A549 (cell line): ENCODE data around the gene KSR2. TPM values are rescaled to one million over a fixed set of nuclear protein-coding genes. Genes with fewer than 3 reads are reported as not detected.
"Not testable (repeated sequence)": the region's sequence is repeated elsewhere in the genome, so short reads cannot be mapped to it uniquely, and the experiment has no call there.

Experiments
- ATAC-seq, 2 experiments: fragments of 200-7000 bp in 1 of 2; fragments of >200 bp in 1 of 2; cut with Nextera tagmentation in 1 of 2; cut with Tn5 transposase in 1 of 2; 3 replicates each; pipeline versions ENCODE4 v1.8.0 to v1.9.1; 2018 to 2020; ENCODE audit warnings: mild to moderate bottlenecking in 1 of 2, moderate library complexity in 1 of 2
- CTCF ChIA-PET: fragments of 300-600 bp; sonication (Branson Sonifier 250); formaldehyde crosslinking; extraction: SDS; loops from one replicate; lab custom pipeline; 2021; ENCODE audit warnings: antibody characterized with exemption, inconsistent platforms; lab: Yijun Ruan, JAX
- POLR2A ChIA-PET: fragments of 350-600 bp; formaldehyde crosslinking; extraction: SDS; loops from one replicate; lab custom pipeline; 2021; ENCODE audit warnings: antibody characterized with exemption, inconsistent platforms; lab: Yijun Ruan, JAX
- DNase-seq, 2 experiments: peaks; one replicate each; pipeline versions ENCODE4 v3.0.0 to v3.0.0-alpha.2; 2011 to 2016; ENCODE audit warnings: low read depth in 1 of 2, low spot score in 1 of 2
- FAIRE-seq: peaks from 2 replicates; lab custom pipeline; 2011; peaks lifted over from hg19 to GRCh38; lab: Jason Lieb, UNC
- H3K27ac ChIP-seq, 2 experiments: fragments of >200 bp; sonication (Bioruptor Twin); formaldehyde crosslinking; 3 replicates each; pipeline ENCODE4 v1.5.1; 2016 to 2017
- H3K4me1 ChIP-seq: fragments of >200 bp; sonication (Bioruptor Twin); formaldehyde crosslinking; 3 replicates; pipeline ENCODE4 v1.6.1; 2016
- H3K4me2 ChIP-seq: fragments of >200 bp; sonication (Bioruptor Twin); formaldehyde crosslinking; 3 replicates; pipeline ENCODE4 v1.6.1; 2016
- H3K4me3 ChIP-seq: fragments of >200 bp; sonication (Bioruptor Twin); formaldehyde crosslinking; 3 replicates; pipeline ENCODE4 v1.5.1; 2016
- H3K9me3 ChIP-seq: fragments of >200 bp; sonication (Bioruptor Twin); formaldehyde crosslinking; 3 replicates; pipeline ENCODE4 v1.6.1; 2016
- ATOH8 ChIP-seq: fragments of 250-450 bp; sonication (Bioruptor Pico); IDR thresholded peaks from 2 replicates; pipeline ENCODE4 v1.5.0; 2020; ENCODE audit warnings: low read depth, mild to moderate bottlenecking, moderate library complexity
- BCL3 ChIP-seq: fragments of >200 bp; sonication (Bioruptor Twin); formaldehyde crosslinking; IDR thresholded peaks from 3 replicates; pipeline ENCODE4 v1.6.1; 2016
- BHLHE40 ChIP-seq: IDR thresholded peaks from 2 replicates; pipeline ENCODE4 v1.6.1; 2012; ENCODE audit warnings: low read depth, low read length, inconsistent platforms
- CEBPB ChIP-seq, 2 experiments: fragments of >200 bp in 1 of 2; sonication (Bioruptor Twin) in 1 of 2; formaldehyde crosslinking in 1 of 2; IDR thresholded peaks; 2 replicates each; pipeline ENCODE4 v1.6.1; 2012 to 2016
- GATA3 ChIP-seq: IDR thresholded peaks from 2 replicates; pipeline ENCODE4 v1.6.1; 2012; ENCODE audit warnings: borderline replicate concordance
- HOXA7 ChIP-seq: fragments of 250-450 bp; sonication (Bioruptor Pico); IDR thresholded peaks from 2 replicates; pipeline ENCODE4 v1.5.0; 2020; ENCODE audit warnings: mild to moderate bottlenecking, moderate library complexity
- JUN ChIP-seq, 2 experiments: fragments of >200 bp; sonication (Bioruptor Twin); formaldehyde crosslinking; IDR thresholded peaks; 2 replicates in 1 of 2; 3 replicates in 1 of 2; pipeline ENCODE4 v1.6.1; 2016 to 2017
- JUNB ChIP-seq: fragments of >200 bp; sonication (Bioruptor Twin); formaldehyde crosslinking; IDR thresholded peaks from 2 replicates; pipeline ENCODE4 v1.6.1; 2016
- KDM1A ChIP-seq: fragments of 200-600 bp; sonication (generic); IDR thresholded peaks from 2 replicates; pipeline ENCODE4 v1.6.1; 2016; ENCODE audit warnings: low read depth, mild to moderate bottlenecking
- KDM5A ChIP-seq: fragments of 200-600 bp; sonication (generic); IDR thresholded peaks from 2 replicates; pipeline ENCODE4 v1.6.1; 2016; ENCODE audit warnings: antibody characterized with exemption, mild to moderate bottlenecking
- MAFK ChIP-seq: fragments of 450-650 bp; IDR thresholded peaks from 2 replicates; pipeline ENCODE4 v1.6.1; 2014; ENCODE audit not compliant: partially characterized antibody
- MYC ChIP-seq: IDR thresholded peaks from 2 replicates; pipeline ENCODE4 v1.6.1; 2012; ENCODE audit warnings: mild to moderate bottlenecking, inconsistent platforms, low read length, improper control_type of control experiment, borderline replicate concordance
- NR3C1 ChIP-seq: fragments of >200 bp; sonication (Bioruptor Twin); formaldehyde crosslinking; IDR thresholded peaks from 3 replicates; pipeline ENCODE4 v1.6.1; 2017
- PBX3 ChIP-seq: IDR thresholded peaks from 2 replicates; pipeline ENCODE4 v1.6.1; 2012
- POLR2AphosphoS2 ChIP-seq: conservative IDR thresholded peaks from 2 replicates; pipeline ENCODE4 v1.6.1; 2012; ENCODE audit warnings: low read length, improper control_type of control experiment, inconsistent platforms
- RAD21 ChIP-seq, 2 experiments: fragments of >200 bp in 1 of 2; sonication (Bioruptor Twin) in 1 of 2; formaldehyde crosslinking in 1 of 2; IDR thresholded peaks in 1 of 2; conservative IDR thresholded peaks in 1 of 2; 2 replicates in 1 of 2; 3 replicates in 1 of 2; pipeline ENCODE4 v1.6.1; 2012 to 2018; ENCODE audit warnings: inconsistent platforms in 1 of 2
- RARB ChIP-seq: fragments of 250-450 bp; sonication (Bioruptor Pico); IDR thresholded peaks from 2 replicates; pipeline ENCODE4 v1.8.0; 2021; ENCODE audit warnings: mild to moderate bottlenecking, moderate library complexity
- RNF2 ChIP-seq: fragments of 200-600 bp; sonication (generic); IDR thresholded peaks from 2 replicates; pipeline ENCODE4 v1.6.1; 2016; ENCODE audit warnings: low read depth, mild to moderate bottlenecking, antibody characterized with exemption, moderate library complexity, borderline replicate concordance
- SMC3 ChIP-seq: fragments of >200 bp; sonication (Bioruptor Twin); formaldehyde crosslinking; IDR thresholded peaks from 3 replicates; pipeline ENCODE4 v1.6.1; 2018; ENCODE audit warnings: inconsistent platforms
- TFCP2L1 ChIP-seq: fragments of 250-450 bp; sonication (Bioruptor Pico); IDR thresholded peaks from 2 replicates; pipeline ENCODE4 v1.5.0; 2021; ENCODE audit warnings: mild to moderate bottlenecking
- TP53 ChIP-seq: fragments of 250-450 bp; sonication (Bioruptor Pico); IDR thresholded peaks from 2 replicates; pipeline ENCODE4 v1.5.0; 2021; ENCODE audit warnings: mild to moderate bottlenecking, moderate library complexity
- ZFP36 ChIP-seq: fragments of 450-650 bp; IDR thresholded peaks from 2 replicates; pipeline ENCODE4 v1.6.1; 2014; ENCODE audit warnings: borderline replicate concordance; ENCODE audit not compliant: partially characterized antibody
- WGBS: methylation state at CpG from one replicate; pipeline ENCODE4 v1.1.6; 2017; ENCODE audit errors: missing lambda C conversion rate; 5-methylcytosine and 5-hydroxymethylcytosine counted together
- polyA plus RNA-seq, 4 experiments: library from polyadenylated mRNA; depleted of rRNA in 3 of 4; stranded (reverse); fragments of >200 nt; fragmentation: RNase III in 1 of 4; extraction: RNeasy Plus Mini Kit Qiagen cat#74134 plus additional on column Dnase treatment in 1 of 4; gene quantifications; 2 replicates in 3 of 4; 3 replicates in 1 of 4; pipeline ENCODE4 v1.2.3, GENCODE V29; 2011 to 2017
- TF ChIP-seq, protein P1 (sequence below): fragments of 250-450 bp; sonication (Bioruptor Pico); IDR thresholded peaks from 2 replicates; pipeline ENCODE4 v1.5.0; 2021; ENCODE audit warnings: mild to moderate bottlenecking, moderate library complexity, borderline replicate concordance

Gene KSR2
- polyA plus RNA-seq, 2 of the 4 experiments (the other 2 are of a cell fraction), result 0.37 to 1.2 TPM

DNA sequence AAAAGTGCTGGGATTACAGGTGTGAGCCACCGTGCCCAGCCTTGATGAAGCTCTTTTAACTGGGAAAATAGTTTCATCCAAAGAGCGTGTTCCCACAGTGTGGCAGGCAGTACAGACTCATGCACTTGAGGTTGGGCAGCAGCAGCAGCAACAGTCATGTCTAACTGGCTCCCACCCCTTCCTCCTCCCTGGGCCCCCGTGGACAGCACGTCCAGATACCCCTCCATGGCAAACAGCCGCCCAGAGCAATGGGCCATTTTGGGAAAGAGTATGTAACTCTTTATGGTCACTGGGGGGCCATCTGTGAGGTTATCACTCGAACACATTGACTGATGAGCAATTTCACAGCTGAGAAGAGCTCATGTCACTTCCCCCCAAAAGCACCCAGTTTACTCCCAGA is 328.3 kb downstream of the KSR2 start:
- Histone ChIP-seq H3K4me2 (no peak overlapping the region), H3K27ac (no peak overlapping the region), H3K9me3 (peaks cover 15% of the 10 kb centered on the region; the same call in 2 of the 3 replicates), H3K4me1 (no peaks in the 10 kb centered on the region), H3K4me3 (no peak overlapping the region)
- FAIRE-seq (no peak), DNase-seq (no peak), ATAC-seq (no peak)
- CTCF ChIA-PET, result interaction anchor here (0.9 to 2.6 kb wide), 2 partner anchors 12 to 53 kb away, joined by 4 to 7 read pairs; no protein-coding TSS in a partner anchor
- TF ChIP-seq ZFP36, result no peak
- no peak for TF ChIP-seq MAFK
- TF ChIP-seq RAD21 (conservative IDR thresholded peaks at IDR 0.05 in 1 of 2, IDR thresholded peaks at IDR 0.05 in 1 of 2), result no peak
- TF ChIP-seq POLR2AphosphoS2, result no peak
- no peak for TF ChIP-seq ATOH8 (CRISPR knock-in tag)
- no peak for TF ChIP-seq JUNB
- no peak for TF ChIP-seq BHLHE40
- 54% methylated on average over 6 of the region's 6 CpGs for WGBS
- POLR2A ChIA-PET, result no interaction called here

DNA sequence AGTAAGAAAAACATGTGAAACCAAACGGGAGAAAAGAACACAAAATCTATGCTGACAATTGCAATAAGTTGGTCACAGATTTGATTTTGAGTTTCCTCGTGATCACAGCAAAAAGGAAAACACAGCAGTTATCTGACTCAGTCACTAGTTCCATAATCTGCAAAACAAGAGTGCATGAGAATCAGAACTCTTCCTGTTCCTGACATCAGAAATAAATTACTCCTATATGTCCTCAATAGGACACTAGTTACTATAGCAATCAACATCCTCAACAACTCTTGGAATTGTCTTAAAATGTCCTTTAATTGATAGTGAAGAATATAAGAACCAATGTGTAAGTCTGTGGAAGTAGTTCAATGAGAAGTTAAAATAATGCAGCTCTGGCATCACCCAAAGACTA is 339.3 kb downstream of the KSR2 start:
- no peak overlapping the region for H3K4me2 ChIP-seq
- TF ChIP-seq HOXA7 (CRISPR knock-in tag) (no peak), TFCP2L1 (CRISPR knock-in tag) (no peak), JUN (IDR thresholded peaks at IDR 0.05) (no peak), MAFK (no peak), GATA3 (no peak), RARB (no peak), SMC3 (no peak), KDM1A (no peak)
- TF ChIP-seq, protein P1, sequence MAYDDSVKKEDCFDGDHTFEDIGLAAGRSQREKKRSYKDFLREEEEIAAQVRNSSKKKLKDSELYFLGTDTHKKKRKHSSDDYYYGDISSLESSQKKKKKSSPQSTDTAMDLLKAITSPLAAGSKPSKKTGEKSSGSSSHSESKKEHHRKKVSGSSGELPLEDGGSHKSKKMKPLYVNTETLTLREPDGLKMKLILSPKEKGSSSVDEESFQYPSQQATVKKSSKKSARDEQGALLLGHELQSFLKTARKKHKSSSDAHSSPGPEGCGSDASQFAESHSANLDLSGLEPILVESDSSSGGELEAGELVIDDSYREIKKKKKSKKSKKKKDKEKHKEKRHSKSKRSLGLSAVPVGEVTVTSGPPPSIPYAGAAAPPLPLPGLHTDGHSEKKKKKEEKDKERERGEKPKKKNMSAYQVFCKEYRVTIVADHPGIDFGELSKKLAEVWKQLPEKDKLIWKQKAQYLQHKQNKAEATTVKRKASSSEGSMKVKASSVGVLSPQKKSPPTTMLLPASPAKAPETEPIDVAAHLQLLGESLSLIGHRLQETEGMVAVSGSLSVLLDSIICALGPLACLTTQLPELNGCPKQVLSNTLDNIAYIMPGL (CRISPR knock-in tag), result no peak
- POLR2A ChIA-PET, result no interaction called here
- FAIRE-seq (no peak), ATAC-seq (no peak), DNase-seq (no peak)
- no peak overlapping the region for H3K4me3 ChIP-seq
- no peak overlapping the region for H3K27ac ChIP-seq
- peaks cover 9% of the 10 kb centered on the region; the same call in 2 of the 3 replicates for H3K9me3 ChIP-seq
- 7% methylated on average over 2 of the region's 2 CpGs for WGBS
- CTCF ChIA-PET, result no interaction called here
- H3K4me1 ChIP-seq, result no peaks in the 10 kb centered on the region

DNA sequence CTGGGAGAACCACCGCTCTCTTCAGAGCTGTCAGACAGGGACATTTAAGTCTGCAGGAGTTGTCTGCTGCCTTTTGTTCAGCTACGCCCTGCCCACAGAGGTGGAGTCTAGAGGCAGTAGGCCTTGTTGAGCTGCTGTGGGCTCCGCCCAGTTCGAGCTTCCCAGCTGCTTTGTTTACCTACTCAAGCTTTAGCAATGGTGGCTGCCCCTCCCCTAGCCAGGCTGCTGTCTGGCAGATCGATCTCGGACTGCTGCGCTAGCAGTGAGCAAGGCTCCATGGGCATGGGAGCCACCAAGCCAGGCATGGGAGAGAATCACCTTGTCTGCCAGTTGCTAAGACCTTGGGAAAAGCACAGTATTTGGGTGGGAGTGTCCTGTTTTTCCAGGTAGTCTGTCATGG is 340.1 kb downstream of the KSR2 start:
- H3K4me1 ChIP-seq, H3K4me3 ChIP-seq, POLR2A ChIA-PET, ATAC-seq, H3K9me3 ChIP-seq, H3K4me2 ChIP-seq, H3K27ac ChIP-seq, DNase-seq, FAIRE-seq: not testable (repeated sequence)
- WGBS, result 42% methylated on average over 7 of the region's 7 CpGs
- CTCF ChIA-PET, result interaction anchor here (0.9 to 1.3 kb wide), 2 partner anchors 18 to 208 kb away, joined by 3 to 4 read pairs; no protein-coding TSS in a partner anchor

DNA sequence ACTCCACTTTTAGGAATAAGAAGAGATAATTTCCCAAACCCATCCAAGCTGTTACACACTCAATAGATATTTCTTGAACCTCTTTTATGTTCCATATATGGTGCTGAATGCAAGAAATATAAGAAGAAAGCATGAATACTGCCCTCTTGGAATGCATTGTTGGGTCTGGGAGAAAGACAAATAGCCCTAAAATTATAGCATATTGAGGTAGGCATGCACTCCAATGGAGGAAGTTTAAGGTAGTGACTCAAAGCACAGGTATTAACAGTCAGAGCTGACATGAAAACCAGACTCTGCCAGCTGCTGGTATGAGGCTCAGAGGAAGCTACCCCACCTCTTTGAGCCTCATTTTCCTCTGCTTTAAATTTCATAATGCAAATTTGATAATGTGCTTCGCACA is 346.0 kb downstream of the KSR2 start:
- POLR2A ChIA-PET, result no interaction called here
- WGBS, result 6% methylated on average over 1 of the region's 1 CpG
- CTCF ChIA-PET, result no interaction called here

More for the DNA sequence above, 346.0 kb downstream of the KSR2 start:
- Histone ChIP-seq H3K27ac (no peak overlapping the region), H3K4me3 (no peak overlapping the region), H3K4me1 (no peaks in the 10 kb centered on the region), H3K4me2 (no peak overlapping the region), H3K9me3 (peaks cover 7% of the 10 kb centered on the region; the same call in 2 of the 3 replicates)
- TF ChIP-seq CEBPB (IDR thresholded peaks at IDR 0.05), result no peak
- TF ChIP-seq MYC, result no peak
- no peak for TF ChIP-seq PBX3
- no peak for TF ChIP-seq RARB
- TF ChIP-seq RNF2, result no peak
- no peak for TF ChIP-seq NR3C1
- TF ChIP-seq ATOH8 (CRISPR knock-in tag), result no peak
- TF ChIP-seq KDM5A, result no peak
- TF ChIP-seq TFCP2L1 (CRISPR knock-in tag), result no peak
- TF ChIP-seq BCL3, result no peak
- no peak for TF ChIP-seq TP53
- ATAC-seq (no peak), FAIRE-seq (no peak), DNase-seq (no peak)
